CD14-positive monocyte (primary cell): Measurements from ENCODE around the gene RHBDL1. TPM values are rescaled to one million over a fixed set of nuclear protein-coding genes. Genes with fewer than 3 reads are reported as not detected.

Experiments used
- DNase-seq, 3 donors: peaks; one replicate each; pipeline ENCODE4 v3.0.0-alpha.2; 2011 to 2022
- H2AFZ ChIP-seq: 2 replicates; pipeline ENCODE4 v1.6.0; 2012; ENCODE audit warnings: mild to moderate bottlenecking, low read depth, low read length, inconsistent platforms; ENCODE audit not compliant: insufficient read depth, poor library complexity, severe bottlenecking
- H3K27ac ChIP-seq, 2 donors: 1 replicate in 1 of 2; 2 replicates in 1 of 2; pipeline ENCODE4 v1.5.1; 2012 to 2013; ENCODE audit warnings: low read length in 2 of 2, control low read depth in 1 of 2, inconsistent platforms in 1 of 2, low read depth in 1 of 2, mild to moderate bottlenecking in 1 of 2
- H3K27me3 ChIP-seq, 2 donors: one replicate each; pipeline versions ENCODE4 v1.6.0 to v1.6.1; 2011 to 2013; ENCODE audit warnings: low read length in 2 of 2; ENCODE audit not compliant: control insufficient read depth in 2 of 2, insufficient read depth in 2 of 2
- H3K36me3 ChIP-seq, 2 donors: replicated peaks in 1 of 2; 1 replicate in 1 of 2; 2 replicates in 1 of 2; pipeline versions ENCODE4 v1.5.1 to v1.6.1; 2012 to 2013; ENCODE audit warnings: low read length in 2 of 2, control low read depth in 1 of 2, inconsistent platforms in 1 of 2, mild to moderate bottlenecking in 1 of 2; ENCODE audit not compliant: insufficient read depth in 2 of 2, control insufficient read depth in 1 of 2
- H3K4me1 ChIP-seq, 2 donors: 1 replicate in 1 of 2; 2 replicates in 1 of 2; pipeline versions ENCODE4 v1.5.1 to v1.6.1; 2012 to 2013; ENCODE audit warnings: low read length in 2 of 2, control low read depth in 1 of 2, inconsistent platforms in 1 of 2, mild to moderate bottlenecking in 1 of 2, moderate library complexity in 1 of 2; ENCODE audit not compliant: insufficient read depth in 2 of 2, control insufficient read depth in 1 of 2
- H3K4me2 ChIP-seq: replicated peaks from 2 replicates; pipeline ENCODE3; 2012; ENCODE audit warnings: low read length, moderate library complexity, mild to moderate bottlenecking; ENCODE audit not compliant: poor library complexity, severe bottlenecking; ENCODE audit errors: extremely low read depth
- H3K4me3 ChIP-seq, 3 experiments: fragments of 200-600 bp in 1 of 3; sonication (generic) in 1 of 3; replicated peaks in 1 of 3; 1 replicate in 2 of 3; 2 replicates in 1 of 3; pipeline ENCODE4 v1.5.1; 2011 to 2013; ENCODE audit warnings: low read length in 3 of 3, mild to moderate bottlenecking in 3 of 3, control low read depth in 2 of 3, low read depth in 2 of 3, inconsistent platforms in 1 of 3, moderate library complexity in 1 of 3
- H3K79me2 ChIP-seq: 2 replicates; pipeline ENCODE4 v1.6.0; 2012; ENCODE audit warnings: mild to moderate bottlenecking, control low read depth, inconsistent platforms, low read length, moderate library complexity; ENCODE audit not compliant: insufficient read depth
- H3K9ac ChIP-seq: 2 replicates; pipeline ENCODE4 v1.6.0; 2017; ENCODE audit warnings: low read length, mild to moderate bottlenecking; ENCODE audit not compliant: insufficient read depth, poor library complexity, severe bottlenecking
- H3K9me3 ChIP-seq, 2 donors: replicated peaks in 1 of 2; 1 replicate in 1 of 2; 2 replicates in 1 of 2; pipeline versions ENCODE4 v1.5.1 to v1.6.1; 2012 to 2013; ENCODE audit warnings: low read length in 2 of 2, control low read depth in 1 of 2; ENCODE audit not compliant: control insufficient read depth in 1 of 2, insufficient read depth in 1 of 2
- H4K20me1 ChIP-seq: 2 replicates; pipeline ENCODE4 v1.6.0; 2012; ENCODE audit warnings: mild to moderate bottlenecking, low read length, control low read depth, moderate library complexity; ENCODE audit not compliant: insufficient read depth
- H3K27ac Mint-ChIP-seq, 7 donors: one replicate each; pipeline ENCODE4 v1.8.0; 2020; ENCODE audit warnings: mild to moderate bottlenecking in 7 of 7, mixed read lengths in 7 of 7, moderate library complexity in 6 of 7, inconsistent platforms in 2 of 7
- H3K27me3 Mint-ChIP-seq, 3 donors: one replicate each; pipeline ENCODE4 v1.8.0; 2021 to 2022; ENCODE audit warnings: low read depth in 3 of 3, mild to moderate bottlenecking in 3 of 3, mixed read lengths in 3 of 3, moderate library complexity in 3 of 3, inconsistent platforms in 1 of 3
- H3K36me3 Mint-ChIP-seq, 2 donors: one replicate each; pipeline ENCODE4 v1.8.0; 2020; ENCODE audit warnings: mixed read lengths in 2 of 2, inconsistent platforms in 1 of 2, mild to moderate bottlenecking in 1 of 2
- H3K4me1 Mint-ChIP-seq: one replicate; pipeline ENCODE4 v1.8.0; 2020; ENCODE audit warnings: mild to moderate bottlenecking, mixed read lengths
- H3K4me3 Mint-ChIP-seq, 2 donors: one replicate each; pipeline ENCODE4 v1.8.0; 2020; ENCODE audit warnings: mild to moderate bottlenecking in 2 of 2, mixed read lengths in 2 of 2, moderate library complexity in 1 of 2
- H3K9me3 Mint-ChIP-seq, 7 donors: one replicate each; pipeline ENCODE4 v1.8.0; 2020 to 2022; ENCODE audit warnings: mixed read lengths in 7 of 7, mild to moderate bottlenecking in 6 of 7, moderate library complexity in 6 of 7, inconsistent platforms in 2 of 7
- CTCF ChIP-seq: fragments of 200-600 bp; IDR thresholded peaks from one replicate; pipeline ENCODE4 v1.8.0; 2022; ENCODE audit warnings: antibody characterized with exemption, mild to moderate bottlenecking
- WGBS: methylation state at CpG from one replicate; pipeline ENCODE4 v1.1.5; 2013; ENCODE audit warnings: missing lambda C conversion rate; ENCODE audit not compliant: insufficient coverage; 5-methylcytosine and 5-hydroxymethylcytosine counted together
- intact Hi-C, 2 donors: fragments of 100-400 bp; cut with micrococcal nuclease; formaldehyde crosslinking; loops; one replicate each; pipeline versions ENCODE4 v1.15.0 to v1.15.1; 2023
- polyA plus RNA-seq, 3 donors: library from polyadenylated mRNA; depleted of rRNA in 1 of 3; unstranded in 2 of 3; stranded (reverse) in 1 of 3; fragments of 300-500 nt in 2 of 3; fragments of >200 nt in 1 of 3; fragmentation: Illumina TruSeq in 2 of 3; gene quantifications; 1 replicate in 2 of 3; 2 replicates in 1 of 3; pipeline ENCODE4 v1.2.3, GENCODE V29; 2012 to 2021

Gene RHBDL1
- polyA plus RNA-seq, 3 donors, result 1.3 TPM; not detected in 2

GRCh38 chr16:722835-723633 lies 47.6 kb downstream of the RHBDL1 start:
- intact Hi-C loops, result no loop called here
- Histone ChIP-seq H3K4me1 (peaks cover 31 to 45% of the 10 kb centered on the region in 2 donors), H3K9ac (no peak overlapping the region)

GRCh38 chr16:723695-724094 lies 48.2 kb downstream of the RHBDL1 start:
- Mint-ChIP-seq H3K27me3 (peaks cover 27 to 52% (median 33%) of the 10 kb centered on the region in 3 donors), H3K4me1 (peaks cover 16% of the 10 kb centered on the region), H3K36me3 (peaks cover 4 to 5% of the 10 kb centered on the region in 2 donors), H3K4me3 (no peak overlapping the region), H3K27ac (peak overlapping the region in 1 of 7 donors; percentile 75), H3K9me3 (peaks cover 0 to 1% (median 0%) of the 10 kb centered on the region in 7 donors)
- Histone ChIP-seq H3K79me2 (no peaks in the 10 kb centered on the region), H3K4me1 (peaks cover 35 to 51% of the 10 kb centered on the region in 2 donors), H3K9ac (no peak overlapping the region), H3K9me3 (no peaks in the 10 kb centered on the region), H3K4me2 (no peak overlapping the region), H3K27me3 (peaks cover 3 to 47% of the 10 kb centered on the region in 2 donors), H4K20me1 (peaks cover 20% of the 10 kb centered on the region), H2AFZ (no peak overlapping the region), H3K4me3 (no peak overlapping the region), H3K36me3 (no peaks in the 10 kb centered on the region), H3K27ac (no peak overlapping the region)
- no peak for TF ChIP-seq CTCF
- DNase-seq, result no peak
- intact Hi-C loops, result no loop called here
- 89% methylated on average over 4 of the region's 9 CpGs for WGBS

More at GRCh38 chr16:722835-723633, 47.6 kb downstream of the RHBDL1 start:
- H3K27ac Mint-ChIP-seq, result peak overlapping the region in 2 of 7 donors; percentile 73 to 75
- peaks cover 3 to 49% of the 10 kb centered on the region in 2 donors for H3K27me3 ChIP-seq
- H4K20me1 ChIP-seq, result peaks cover 20% of the 10 kb centered on the region
- no peak overlapping the region for H2AFZ ChIP-seq
- no peaks in the 10 kb centered on the region for H3K36me3 ChIP-seq
- no peak overlapping the region for H3K4me2 ChIP-seq
- no peak for DNase-seq
- H3K79me2 ChIP-seq, result no peaks in the 10 kb centered on the region
- H3K4me3 Mint-ChIP-seq, result no peak overlapping the region
- peaks cover 4 to 5% of the 10 kb centered on the region in 2 donors for H3K36me3 Mint-ChIP-seq
- TF ChIP-seq CTCF, result no peak
- peaks cover 28 to 52% (median 38%) of the 10 kb centered on the region in 3 donors for H3K27me3 Mint-ChIP-seq
- 86% methylated on average over 22 of the region's 24 CpGs for WGBS
- H3K4me1 Mint-ChIP-seq, result peaks cover 14% of the 10 kb centered on the region
- no peak overlapping the region for H3K27ac ChIP-seq
- peaks cover 0 to 1% (median 0%) of the 10 kb centered on the region in 7 donors for H3K9me3 Mint-ChIP-seq
- no peaks in the 10 kb centered on the region for H3K9me3 ChIP-seq
- no peak overlapping the region for H3K4me3 ChIP-seq
